Gastroesophageal sphincter (tissue), 4 donors: Measurements from ENCODE around the gene SCRN1. TPM values are rescaled to one million over a fixed set of nuclear protein-coding genes. Genes with fewer than 3 reads are reported as not detected.
A peak's percentile ranks its signal among the peaks of the same experiment; 100 is the strongest.

Experiments used
- ATAC-seq: fragments of 150-250 bp; one replicate; pipeline ENCODE4 v1.9.1; 2016; ENCODE audit warnings: mild to moderate bottlenecking, moderate library complexity
- H3K27ac ChIP-seq, 4 donors: fragments of 200-600 bp; sonication (generic) in 3 of 4; 1 replicate in 3 of 4; 2 replicates in 1 of 4; pipeline ENCODE4 v1.5.1; 2016 to 2019
- H3K27me3 ChIP-seq: fragments of 200-600 bp; sonication (generic); one replicate; pipeline ENCODE4 v1.5.1; 2019
- H3K36me3 ChIP-seq, 2 donors: fragments of 200-600 bp; sonication (generic); one replicate each; pipeline ENCODE4 v1.5.1; 2019; ENCODE audit warnings: control low read depth in 1 of 2
- H3K4me1 ChIP-seq, 3 donors: fragments of 200-600 bp; sonication (generic); 1 replicate in 2 of 3; 2 replicates in 1 of 3; pipeline ENCODE4 v1.5.1; 2016 to 2019; ENCODE audit warnings: control low read depth in 2 of 3
- H3K4me3 ChIP-seq, 2 donors: fragments of 200-600 bp; sonication (generic); one replicate each; pipeline ENCODE4 v1.5.1; 2019; ENCODE audit warnings: mild to moderate bottlenecking in 1 of 2, moderate library complexity in 1 of 2
- H3K9me3 ChIP-seq, 3 donors: fragments of 200-600 bp; sonication (generic); one replicate each; pipeline ENCODE4 v1.5.1; 2017 to 2019; ENCODE audit warnings: control low read depth in 2 of 3
- EP300 ChIP-seq: sonication (generic); formaldehyde crosslinking; IDR thresholded peaks from one replicate; pipeline ENCODE4 v1.6.1; 2017; ENCODE audit warnings: antibody characterized with exemption, mild to moderate bottlenecking
- POLR2A ChIP-seq, 2 donors: fragments of 450-650 bp; IDR thresholded peaks; one replicate each; pipeline ENCODE4 v1.6.1; 2017; ENCODE audit warnings: antibody characterized with exemption in 2 of 2, mild to moderate bottlenecking in 2 of 2, moderate library complexity in 1 of 2
- POLR2AphosphoS5 ChIP-seq: sonication (generic); formaldehyde crosslinking; IDR thresholded peaks from one replicate; pipeline ENCODE4 v1.6.1; 2017; ENCODE audit warnings: antibody characterized with exemption
- WGBS, 2 donors: methylation state at CpG; one replicate each; pipeline ENCODE4 v1.1.5; 2018; ENCODE audit warnings: low coverage in 1 of 2; 5-methylcytosine and 5-hydroxymethylcytosine counted together
- total RNA-seq, 4 donors: library from RNA; depleted of rRNA; stranded (reverse); fragments of >200 nt; gene quantifications; one replicate each; pipeline ENCODE4 v1.1.0, GENCODE V29; 2016
- TF ChIP-seq, protein P1 (sequence below), 4 experiments: fragments of 200-600 bp in 2 of 4; fragments of 450-650 bp in 2 of 4; sonication (generic) in 1 of 4; IDR thresholded peaks; one replicate each; pipeline ENCODE4 v1.5.1; 2017 to 2019; ENCODE audit warnings: antibody characterized with exemption in 4 of 4, mild to moderate bottlenecking in 2 of 4, moderate library complexity in 2 of 4

The SCRN1 gene
- total RNA-seq, 4 donors from 2014 or later, result 103 to 121 (median 112) TPM

DNA sequence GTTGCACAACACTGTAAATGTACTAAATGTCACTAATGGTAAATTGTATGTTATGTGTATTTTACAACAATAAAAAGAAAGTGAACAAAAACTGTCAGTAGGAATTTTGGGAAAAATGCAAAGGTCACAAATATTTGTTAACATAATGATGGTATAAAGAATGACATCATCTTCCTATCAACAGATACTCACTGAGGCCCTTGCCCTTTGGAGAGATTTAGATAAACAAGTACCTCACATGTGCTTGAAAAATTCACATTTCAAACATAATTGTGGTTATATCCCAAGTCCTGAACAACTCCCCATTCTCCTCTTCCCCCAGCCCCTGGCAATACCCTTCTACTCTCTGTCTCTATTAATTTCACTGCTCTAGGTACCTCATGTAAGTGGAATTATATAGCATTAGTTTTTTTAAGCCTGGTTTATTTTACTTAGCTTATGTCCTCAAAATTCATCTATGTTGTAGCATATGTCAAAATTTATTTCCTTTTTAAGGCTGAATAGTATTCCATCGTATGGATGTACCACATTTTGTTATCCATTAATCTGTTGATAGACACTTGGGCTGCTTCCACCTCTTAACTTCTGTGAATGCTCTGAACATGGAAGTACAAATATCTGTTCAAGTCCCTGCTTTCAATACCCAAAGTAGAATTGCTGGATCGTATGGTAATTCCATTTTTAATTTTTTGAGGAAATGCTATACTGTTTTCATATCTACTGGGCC lies 92.8 kb downstream of the SCRN1 start:
- no peak overlapping the region for H3K27ac ChIP-seq
- H3K4me1 ChIP-seq, result peaks cover 0 to 17% (median 0%) of the 10 kb centered on the region in 3 donors
- WGBS, 2 donors, result 81 to 100% methylated on average over 2 of the region's 2 CpGs
- no peaks in the 10 kb centered on the region for H3K27me3 ChIP-seq
- H3K9me3 ChIP-seq, result no peaks in the 10 kb centered on the region
- no peak overlapping the region for H3K4me3 ChIP-seq
- no peaks in the 10 kb centered on the region for H3K36me3 ChIP-seq
- ATAC-seq, result no peak
- no peak for TF ChIP-seq EP300
- TF ChIP-seq, protein P1, sequence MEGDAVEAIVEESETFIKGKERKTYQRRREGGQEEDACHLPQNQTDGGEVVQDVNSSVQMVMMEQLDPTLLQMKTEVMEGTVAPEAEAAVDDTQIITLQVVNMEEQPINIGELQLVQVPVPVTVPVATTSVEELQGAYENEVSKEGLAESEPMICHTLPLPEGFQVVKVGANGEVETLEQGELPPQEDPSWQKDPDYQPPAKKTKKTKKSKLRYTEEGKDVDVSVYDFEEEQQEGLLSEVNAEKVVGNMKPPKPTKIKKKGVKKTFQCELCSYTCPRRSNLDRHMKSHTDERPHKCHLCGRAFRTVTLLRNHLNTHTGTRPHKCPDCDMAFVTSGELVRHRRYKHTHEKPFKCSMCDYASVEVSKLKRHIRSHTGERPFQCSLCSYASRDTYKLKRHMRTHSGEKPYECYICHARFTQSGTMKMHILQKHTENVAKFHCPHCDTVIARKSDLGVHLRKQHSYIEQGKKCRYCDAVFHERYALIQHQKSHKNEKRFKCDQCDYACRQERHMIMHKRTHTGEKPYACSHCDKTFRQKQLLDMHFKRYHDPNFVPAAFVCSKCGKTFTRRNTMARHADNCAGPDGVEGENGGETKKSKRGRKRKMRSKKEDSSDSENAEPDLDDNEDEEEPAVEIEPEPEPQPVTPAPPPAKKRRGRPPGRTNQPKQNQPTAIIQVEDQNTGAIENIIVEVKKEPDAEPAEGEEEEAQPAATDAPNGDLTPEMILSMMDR (IDR thresholded peaks at IDR 0.05), result no peak
- TF ChIP-seq POLR2A (IDR thresholded peaks at IDR 0.05), result no peak

DNA sequence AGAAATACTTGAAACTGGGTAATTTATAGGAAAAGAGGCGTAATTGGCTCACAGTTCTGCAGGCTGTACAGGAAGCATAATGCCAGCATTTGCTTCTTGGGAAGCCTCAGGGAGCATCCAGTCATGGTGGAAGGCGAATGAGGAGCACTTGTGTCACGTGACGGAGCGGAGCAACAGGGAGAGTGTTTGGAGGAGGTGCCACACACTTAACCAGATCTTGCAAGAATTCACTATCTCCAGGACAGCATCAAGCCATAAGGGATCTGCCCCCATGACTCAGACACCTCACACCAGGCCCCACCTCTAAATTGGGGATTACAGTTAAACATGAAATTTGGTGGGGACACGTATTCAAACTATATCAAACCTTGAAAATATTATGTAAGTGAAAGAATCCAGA lies 94.0 kb downstream of the SCRN1 start:
- H3K4me1 ChIP-seq, result peaks cover 0 to 13% (median 0%) of the 10 kb centered on the region in 3 donors
- no peak for ATAC-seq
- WGBS, 2 donors, result 58 to 82% methylated on average over 4 to 6 of the region's 6 CpGs
- no peaks in the 10 kb centered on the region for H3K27me3 ChIP-seq
- H3K36me3 ChIP-seq, result no peaks in the 10 kb centered on the region
- no peak overlapping the region for H3K27ac ChIP-seq
- TF ChIP-seq EP300, result no peak
- TF ChIP-seq POLR2A (IDR thresholded peaks at IDR 0.05), result no peak
- TF ChIP-seq, protein P1 (IDR thresholded peaks at IDR 0.05), result no peak
- TF ChIP-seq POLR2AphosphoS5, result no peak
- H3K9me3 ChIP-seq, result no peaks in the 10 kb centered on the region
- no peak overlapping the region for H3K4me3 ChIP-seq

DNA sequence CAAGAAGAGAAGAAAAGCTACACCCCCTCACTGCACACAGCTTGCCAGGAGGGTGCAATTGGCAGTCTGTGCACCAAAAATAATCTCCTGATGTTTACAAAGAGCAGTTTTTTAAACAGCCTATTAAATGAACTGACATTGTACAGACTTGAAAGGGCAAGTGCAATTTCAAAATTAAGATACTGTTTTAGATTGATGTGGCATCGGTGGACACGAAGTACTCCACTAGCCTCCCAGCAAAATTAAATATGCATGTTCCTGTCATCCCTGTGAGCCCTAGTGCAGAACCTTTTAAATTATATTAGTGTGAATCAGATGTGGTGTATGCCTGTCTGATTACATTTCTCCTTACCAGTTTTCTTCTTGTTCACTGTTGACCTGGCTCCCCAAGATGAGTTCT lies 95.3 kb downstream of the SCRN1 start:
- H3K9me3 ChIP-seq, result no peaks in the 10 kb centered on the region
- H3K4me1 ChIP-seq, result peaks cover 0 to 11% (median 0%) of the 10 kb centered on the region in 3 donors
- TF ChIP-seq POLR2A (IDR thresholded peaks at IDR 0.05) (no peak), POLR2AphosphoS5 (peak; percentile 83), EP300 (no peak)
- TF ChIP-seq, protein P1 (IDR thresholded peaks at IDR 0.05), result no peak
- H3K36me3 ChIP-seq, result peaks cover 0 to 6% of the 10 kb centered on the region in 2 donors
- H3K27me3 ChIP-seq, result no peaks in the 10 kb centered on the region
- 29% methylated on average over 2 of the region's 2 CpGs; no CpG with 5 or more reads in 1 of the 2 donors for WGBS, 2 donors
- H3K4me3 ChIP-seq, result no peak overlapping the region
- H3K27ac ChIP-seq, result no peak overlapping the region
- ATAC-seq, result no peak

DNA sequence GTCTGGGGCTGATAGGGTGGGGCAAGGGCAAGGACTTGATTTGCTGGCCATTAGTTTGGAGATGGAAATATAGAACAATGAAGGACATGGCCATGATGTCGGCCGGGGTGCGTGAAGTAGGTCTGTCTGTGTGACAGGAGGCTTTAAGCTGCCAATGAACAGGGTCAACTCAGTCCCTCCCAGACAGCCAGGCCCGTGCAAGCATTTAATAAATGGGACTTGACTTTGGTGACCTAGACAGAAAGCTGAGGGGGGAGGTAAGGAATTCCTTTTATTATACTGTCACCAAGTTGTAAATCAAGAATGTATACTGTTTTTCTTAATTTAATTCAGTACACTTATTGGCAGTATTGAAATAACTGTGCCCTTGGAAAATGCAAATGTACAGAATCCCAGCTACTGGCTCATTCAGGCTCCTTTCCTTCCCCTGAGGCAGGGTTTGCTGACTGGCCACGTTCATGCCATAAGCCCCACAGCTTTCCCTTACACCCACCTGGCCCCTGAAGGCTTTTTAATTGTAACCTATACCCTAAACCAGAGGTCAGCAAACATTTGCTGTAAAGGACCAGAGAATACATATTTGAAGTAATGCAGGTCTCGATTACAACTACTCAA lies 96.1 kb downstream of the SCRN1 start:
- WGBS, 2 donors, result 84 to 92% methylated on average over 5 to 6 of the region's 6 CpGs
- no peaks in the 10 kb centered on the region for H3K9me3 ChIP-seq

More for the DNA sequence above, 96.1 kb downstream of the SCRN1 start:
- TF ChIP-seq POLR2AphosphoS5 (no peak), EP300 (no peak), POLR2A (IDR thresholded peaks at IDR 0.05) (no peak)
- TF ChIP-seq, protein P1 (IDR thresholded peaks at IDR 0.05), result no peak
- no peak overlapping the region for H3K4me3 ChIP-seq
- no peaks in the 10 kb centered on the region for H3K27me3 ChIP-seq
- no peak overlapping the region for H3K27ac ChIP-seq
- ATAC-seq, result no peak
- H3K36me3 ChIP-seq, result peaks cover 0 to 13% of the 10 kb centered on the region in 2 donors
- peaks cover 0 to 11% (median 0%) of the 10 kb centered on the region in 3 donors for H3K4me1 ChIP-seq
